Peyer's patch (tissue), 4 donors: Measurements from ENCODE around the gene KLHL6.
"Not testable (repeated sequence)": the region's sequence is repeated elsewhere in the genome, so short reads cannot be mapped to it uniquely, and the experiment has no call there.

Experiments used
- POLR2A ChIP-seq, 2 donors: fragments of 450-650 bp; IDR thresholded peaks; one replicate each; pipeline ENCODE4 v1.5.1; 2017; ENCODE audit warnings: antibody characterized with exemption in 2 of 2, mild to moderate bottlenecking in 2 of 2, moderate library complexity in 2 of 2
- TF ChIP-seq, protein P1 (sequence below), 6 experiments: fragments of 450-650 bp in 4 of 6; fragments of 200-600 bp in 2 of 6; sonication (generic) in 1 of 6; IDR thresholded peaks; one replicate each; pipeline ENCODE4 v1.5.1; 2017 to 2019; ENCODE audit warnings: antibody characterized with exemption in 6 of 6, mild to moderate bottlenecking in 3 of 6, moderate library complexity in 1 of 6

DNA sequence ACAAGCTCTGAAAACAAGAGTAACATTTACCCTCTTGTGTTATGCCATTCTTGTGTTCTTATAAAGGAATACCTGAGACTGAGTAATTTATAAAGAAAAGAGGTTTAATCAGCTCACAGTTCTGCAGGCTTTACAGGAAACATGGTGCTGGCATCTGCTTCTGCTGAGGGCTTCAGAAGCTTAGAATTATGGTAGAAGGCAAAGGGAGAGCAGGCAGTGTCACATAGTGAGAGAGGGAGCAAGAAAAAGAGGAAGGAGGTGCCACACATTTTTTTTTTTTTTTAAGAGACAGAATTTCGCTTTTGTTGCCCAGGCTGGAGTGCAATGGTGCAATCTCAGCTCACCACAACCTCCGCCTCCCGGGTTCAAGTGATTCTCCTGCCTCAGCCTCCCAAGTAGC is 115.0 kb downstream of the KLHL6 start:
- TF ChIP-seq, protein P1, sequence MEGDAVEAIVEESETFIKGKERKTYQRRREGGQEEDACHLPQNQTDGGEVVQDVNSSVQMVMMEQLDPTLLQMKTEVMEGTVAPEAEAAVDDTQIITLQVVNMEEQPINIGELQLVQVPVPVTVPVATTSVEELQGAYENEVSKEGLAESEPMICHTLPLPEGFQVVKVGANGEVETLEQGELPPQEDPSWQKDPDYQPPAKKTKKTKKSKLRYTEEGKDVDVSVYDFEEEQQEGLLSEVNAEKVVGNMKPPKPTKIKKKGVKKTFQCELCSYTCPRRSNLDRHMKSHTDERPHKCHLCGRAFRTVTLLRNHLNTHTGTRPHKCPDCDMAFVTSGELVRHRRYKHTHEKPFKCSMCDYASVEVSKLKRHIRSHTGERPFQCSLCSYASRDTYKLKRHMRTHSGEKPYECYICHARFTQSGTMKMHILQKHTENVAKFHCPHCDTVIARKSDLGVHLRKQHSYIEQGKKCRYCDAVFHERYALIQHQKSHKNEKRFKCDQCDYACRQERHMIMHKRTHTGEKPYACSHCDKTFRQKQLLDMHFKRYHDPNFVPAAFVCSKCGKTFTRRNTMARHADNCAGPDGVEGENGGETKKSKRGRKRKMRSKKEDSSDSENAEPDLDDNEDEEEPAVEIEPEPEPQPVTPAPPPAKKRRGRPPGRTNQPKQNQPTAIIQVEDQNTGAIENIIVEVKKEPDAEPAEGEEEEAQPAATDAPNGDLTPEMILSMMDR (IDR thresholded peaks at IDR 0.05) = not testable (repeated sequence)
- not testable (repeated sequence) for TF ChIP-seq POLR2A (IDR thresholded peaks at IDR 0.05)
